ENCODE data around the gene COLEC12.
"Not testable (repeated sequence)": the region's sequence is repeated elsewhere in the genome, so short reads cannot be mapped to it uniquely, and the experiment has no call there.

COLEC12 gene

GRCh38 chr18:326846-327245 lies 173.7 kb downstream of the COLEC12 start:
- no peak for DNase-seq (ENCODE audit: low read depth in 3 of 3)

DNA sequence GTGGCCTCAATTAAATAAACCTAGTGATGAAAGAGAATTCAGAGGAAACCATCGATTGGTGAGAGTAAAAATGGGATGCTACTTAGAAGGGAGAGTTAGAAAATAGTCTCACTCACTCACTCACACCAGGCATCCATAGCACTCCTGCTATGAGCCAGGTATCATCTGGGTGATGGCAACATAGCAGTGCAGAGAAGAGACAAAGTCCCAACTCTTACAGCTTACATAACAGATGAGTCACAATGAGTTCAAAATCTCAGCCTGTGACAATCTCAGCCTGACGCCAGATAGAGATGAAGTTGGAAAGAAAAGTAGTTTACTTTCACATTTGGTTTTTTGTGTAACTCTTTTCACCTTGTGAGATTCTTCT lies 177.3 kb downstream of the COLEC12 start:
- DNase-seq (ENCODE audit: low read depth in 3 of 3): no peak

GRCh38 chr18:321865-322467 lies 178.5 kb downstream of the COLEC12 start:
- no peak for DNase-seq (ENCODE audit: low read depth in 3 of 3)

DNA sequence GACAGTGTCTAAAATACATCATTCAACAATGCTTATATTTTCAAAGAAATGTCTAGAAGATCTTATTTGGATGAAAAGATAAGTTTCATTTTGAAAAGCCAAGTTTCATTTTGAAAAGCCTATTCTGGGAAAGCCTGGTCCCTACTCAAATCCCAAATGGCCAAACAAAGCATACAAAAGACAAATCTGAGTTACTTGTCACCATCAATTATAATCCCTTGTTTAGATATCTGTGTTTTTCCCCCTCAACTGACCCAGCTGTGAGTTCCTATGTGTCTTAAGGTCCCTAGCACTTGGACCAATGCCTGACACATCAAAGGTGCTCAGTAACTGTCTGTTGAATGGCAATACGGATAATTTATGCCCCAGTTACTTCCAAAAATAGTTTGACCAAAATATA lies 180.3 kb downstream of the COLEC12 start:
- no peak for DNase-seq (ENCODE audit: low read depth in 3 of 3)

DNA sequence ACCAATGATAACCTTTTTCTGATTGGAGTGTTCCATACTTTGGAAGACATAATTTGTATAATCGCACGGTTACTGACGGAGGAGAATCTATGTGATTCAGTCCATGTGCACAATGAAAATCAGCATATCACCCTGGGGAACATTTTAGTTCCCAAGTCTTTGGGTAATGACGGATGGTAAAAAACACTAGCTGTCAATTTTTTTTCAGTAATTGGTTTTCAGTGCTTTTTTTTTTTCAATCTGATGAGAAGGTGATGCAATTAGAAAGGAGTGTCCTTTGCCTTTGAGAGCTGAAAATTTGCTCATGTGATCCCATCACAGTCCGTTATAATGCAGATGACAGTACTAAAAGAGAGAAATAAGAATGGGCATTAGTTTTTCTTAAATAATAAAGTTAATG lies 180.8 kb downstream of the COLEC12 start:
- no peak for DNase-seq (ENCODE audit: low read depth in 3 of 3)

GRCh38 chr18:318791-319291 lies 181.7 kb downstream of the COLEC12 start:
- DNase-seq (ENCODE audit: low read depth in 3 of 3): no peak

GRCh38 chr18:317618-318017 lies 182.9 kb downstream of the COLEC12 start:
- DNase-seq (ENCODE audit: low read depth in 3 of 3): no peak

DNA sequence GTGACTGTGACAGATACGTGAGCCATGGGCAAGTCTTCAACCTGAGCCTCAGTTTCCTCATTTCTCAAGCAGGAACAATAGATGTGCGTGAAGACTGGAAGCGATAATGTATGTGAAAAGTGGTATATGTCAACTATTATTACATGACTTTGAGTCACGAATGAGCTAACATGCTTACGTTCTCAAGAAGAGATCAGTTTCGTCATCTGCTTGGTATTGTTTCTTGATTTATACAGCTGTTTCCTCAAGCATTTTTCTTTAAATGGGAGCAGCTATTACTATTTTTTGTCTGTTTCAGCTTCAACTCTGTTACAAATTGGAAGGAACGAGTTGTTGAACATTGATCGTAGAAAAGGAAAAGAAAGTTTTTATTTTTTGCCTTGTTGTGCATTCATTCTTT lies 184.1 kb downstream of the COLEC12 start:
- DNase-seq (ENCODE audit: low read depth in 3 of 3): no peak

GRCh38 chr18:313931-314330 lies 186.6 kb downstream of the COLEC12 start:
- no peak for DNase-seq (ENCODE audit: low read depth in 3 of 3)

DNA sequence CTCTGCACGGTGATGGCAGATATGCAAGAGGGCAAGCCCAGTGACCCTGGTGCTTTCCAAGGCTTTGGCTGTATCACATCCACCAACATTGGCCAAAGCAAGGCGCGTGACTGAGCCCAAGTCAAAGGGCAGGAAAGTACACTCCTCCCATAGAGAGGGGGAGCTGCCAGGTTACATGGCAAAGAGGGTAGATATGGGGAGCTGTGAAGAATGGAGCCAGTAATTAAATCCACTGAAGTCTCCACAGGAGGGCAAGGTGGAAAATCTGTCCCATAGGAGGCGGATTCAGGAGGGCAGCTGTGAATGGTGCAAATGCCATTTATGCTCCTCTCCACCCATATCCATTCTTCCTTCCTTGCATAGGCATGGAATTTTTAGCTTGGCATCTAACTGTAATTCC lies 188.1 kb downstream of the COLEC12 start:
- no peak for DNase-seq (ENCODE audit: low read depth in 3 of 3)

DNA sequence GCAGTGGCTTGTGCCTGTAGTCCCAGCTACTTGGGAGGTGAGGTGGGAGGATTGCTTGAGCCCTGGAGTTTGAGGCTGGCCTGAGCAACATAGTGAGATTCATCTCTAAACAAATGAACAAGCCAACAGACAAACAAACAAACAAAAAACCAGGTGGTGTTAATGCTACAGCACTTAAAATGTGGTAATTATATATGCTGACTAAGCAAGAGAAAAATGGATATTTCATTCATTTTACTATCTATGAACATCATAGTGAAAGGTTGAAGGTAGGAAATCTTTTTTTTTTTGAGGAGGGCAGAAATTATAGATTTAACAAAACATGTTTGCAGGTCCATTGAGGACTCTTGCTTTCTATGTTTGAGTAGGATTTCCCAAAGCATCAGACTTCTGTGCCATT lies 190.5 kb downstream of the COLEC12 start:
- no peak for DNase-seq (ENCODE audit: low read depth in 3 of 3)

GRCh38 chr18:308086-308485 lies 192.4 kb downstream of the COLEC12 start:
- DNase-seq (ENCODE audit: low read depth in 3 of 3): not testable (repeated sequence)

GRCh38 chr18:306608-307255 lies 193.8 kb downstream of the COLEC12 start:
- no peak for DNase-seq (ENCODE audit: low read depth in 3 of 3)

DNA sequence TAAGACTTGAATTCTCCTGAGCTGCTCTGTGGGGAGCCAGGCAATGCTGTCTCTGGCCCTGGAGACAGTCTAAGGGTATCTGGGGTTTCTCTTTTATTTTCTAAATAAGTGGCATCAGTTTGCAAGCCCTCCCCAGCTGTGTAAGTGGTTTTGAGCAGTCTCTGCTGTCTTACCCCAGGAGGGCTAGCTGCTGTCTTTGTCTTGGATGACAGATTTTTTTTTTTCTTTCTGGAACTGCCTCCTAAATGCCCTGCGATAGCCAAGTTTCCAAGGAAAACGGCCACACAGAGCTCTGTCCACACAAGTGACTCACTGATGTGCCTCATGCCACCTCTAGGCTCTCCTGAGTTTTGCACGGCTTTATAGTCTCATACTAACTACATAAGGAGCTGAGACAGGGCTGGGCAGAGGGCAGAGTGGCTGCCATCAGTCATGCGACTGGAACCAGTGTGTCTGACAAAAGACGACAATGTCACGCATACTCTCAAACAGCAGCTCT lies 195.4 kb downstream of the COLEC12 start:
- no peak for DNase-seq (ENCODE audit: low read depth in 3 of 3)

GRCh38 chr18:303607-304006 lies 196.9 kb downstream of the COLEC12 start:
- no peak for DNase-seq (ENCODE audit: low read depth in 3 of 3)

DNA sequence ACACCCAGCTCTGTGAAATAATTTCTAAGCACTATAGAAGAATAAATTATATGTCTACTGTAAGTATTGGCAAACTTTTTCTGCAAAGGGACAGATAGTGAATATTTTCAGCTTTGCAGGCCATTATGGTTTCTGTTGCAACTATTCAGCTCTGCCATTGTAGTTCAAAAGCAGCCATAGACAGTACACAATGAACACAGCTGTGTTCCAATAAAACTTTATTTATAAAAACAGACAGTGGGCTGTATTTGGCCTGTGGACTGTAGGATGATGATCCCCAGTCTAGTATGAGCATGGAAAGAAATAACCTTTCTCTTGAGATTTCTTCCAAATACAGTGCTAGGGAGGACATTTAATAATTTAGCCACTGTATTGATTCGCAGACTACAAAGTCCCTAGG lies 197.5 kb downstream of the COLEC12 start:
- DNase-seq (ENCODE audit: low read depth in 3 of 3): no peak

- DNase-seq (ENCODE audit: low read depth in 3 of 3): no peak
Observed at GRCh38 chr18:302097-302496, 198.4 kb downstream of the COLEC12 start.

DNA sequence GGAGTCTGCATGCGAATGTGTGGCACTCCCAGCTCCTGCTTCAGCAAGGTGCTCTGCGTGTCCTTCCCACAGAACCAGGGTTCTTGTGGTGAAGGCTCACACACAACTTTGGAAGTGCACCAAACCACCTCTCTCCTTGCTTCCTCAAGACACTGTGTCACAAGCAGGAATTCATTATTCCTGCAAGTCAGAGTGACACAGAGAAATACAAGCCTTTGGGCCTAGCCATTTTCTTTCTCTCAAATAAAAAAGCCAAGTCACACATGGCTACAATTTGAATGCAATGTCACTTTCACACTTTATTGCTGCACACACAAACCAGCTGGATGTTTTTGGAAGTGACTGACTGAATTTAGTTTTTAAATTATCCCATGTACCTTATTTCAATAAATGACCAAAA lies 202.6 kb downstream of the COLEC12 start:
- no peak for DNase-seq (ENCODE audit: low read depth in 3 of 3)

- DNase-seq (ENCODE audit: low read depth in 3 of 3): no peak
Observed at GRCh38 chr18:295756-296490, 204.6 kb downstream of the COLEC12 start.

DNA sequence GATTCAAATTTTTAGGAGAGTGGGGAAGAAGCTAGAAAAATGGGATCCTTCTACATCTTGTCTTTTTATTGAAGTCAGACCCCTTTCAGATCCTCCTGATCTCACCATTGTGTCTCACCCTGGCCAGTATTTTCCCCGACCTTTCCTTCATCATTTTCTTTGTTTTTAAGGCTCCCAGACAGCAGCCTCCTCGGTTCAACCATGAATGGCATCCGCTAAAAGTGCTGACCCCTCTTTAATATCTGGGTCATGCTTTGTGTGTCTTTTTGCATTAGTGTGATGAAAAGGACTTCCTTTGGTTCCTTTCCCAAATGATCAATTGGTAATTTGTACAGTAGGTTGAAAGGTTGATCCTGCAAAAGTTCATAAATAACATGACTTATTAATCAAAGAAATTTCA lies 205.9 kb downstream of the COLEC12 start:
- no peak for DNase-seq (ENCODE audit: low read depth in 3 of 3)

DNA sequence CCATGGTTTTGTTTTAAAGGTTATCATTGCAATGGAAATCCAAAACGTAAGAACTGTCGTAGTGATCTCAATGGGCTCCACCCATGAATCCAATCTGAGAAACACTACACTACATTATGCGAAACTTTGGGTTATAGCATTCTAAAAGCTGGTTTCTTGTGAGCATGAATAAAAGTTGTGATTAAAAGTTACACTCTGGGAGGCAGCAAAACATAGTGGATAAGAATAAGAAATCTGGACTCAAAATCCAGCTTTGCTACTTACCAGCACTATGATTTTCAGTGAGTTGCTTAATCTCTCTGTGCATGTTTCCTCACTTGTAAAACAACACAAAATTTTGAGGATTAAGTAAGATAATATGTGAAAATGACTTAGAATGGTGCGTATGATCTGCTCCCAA lies 207.0 kb downstream of the COLEC12 start:
- DNase-seq (ENCODE audit: low read depth in 3 of 3): no peak

- DNase-seq (ENCODE audit: low read depth in 3 of 3): no peak
Observed at GRCh38 chr18:292271-292670, 208.2 kb downstream of the COLEC12 start.

GRCh38 chr18:289970-290369 lies 210.5 kb downstream of the COLEC12 start:
- DNase-seq (ENCODE audit: low read depth in 3 of 3): not testable (repeated sequence)

All from stimulated activated CD4-positive, alpha-beta T cell treated with anti-CD3 and anti-CD28 coated beads, TNF-alpha, amount 100 ng/mL, for 48 hours (primary cell).